Liver (tissue), 3 donors: ENCODE measurements around the gene PLEKHN1.

Experiments
- FOXA2 ChIP-seq: IDR thresholded peaks from 2 replicates; pipeline ENCODE4 v1.6.1; 2016; ENCODE audit warnings: antibody characterized with exemption
- GABPA ChIP-seq, 2 donors: IDR thresholded peaks in 1 of 2; conservative IDR thresholded peaks in 1 of 2; 2 replicates each; pipeline ENCODE4 v1.6.1; 2016; ENCODE audit warnings: antibody characterized with exemption in 2 of 2, mild to moderate bottlenecking in 1 of 2, moderate library complexity in 1 of 2
- HNF4G ChIP-seq: IDR thresholded peaks from 2 replicates; pipeline ENCODE4 v1.6.1; 2016; ENCODE audit warnings: antibody characterized with exemption
- RAD21 ChIP-seq, 2 donors: IDR thresholded peaks; 2 replicates each; pipeline ENCODE4 v1.6.1; 2016; ENCODE audit warnings: antibody characterized with exemption in 2 of 2, mild to moderate bottlenecking in 2 of 2
- TAF1 ChIP-seq: conservative IDR thresholded peaks from 2 replicates; pipeline ENCODE4 v1.6.1; 2016; ENCODE audit warnings: antibody characterized with exemption, mild to moderate bottlenecking
- TF ChIP-seq, protein P1 (sequence below): fragments of 150-350 bp; IDR thresholded peaks from 2 replicates; pipeline ENCODE4 v1.5.1; 2017; ENCODE audit warnings: improper control_type of control experiment, low read depth, low read length; ENCODE audit not compliant: missing input control
- TF ChIP-seq, protein P2 (sequence below): IDR thresholded peaks from 2 replicates; pipeline ENCODE4 v1.6.1; 2016; ENCODE audit warnings: antibody characterized with exemption, mild to moderate bottlenecking
- TF ChIP-seq, protein P3 (sequence below): IDR thresholded peaks from 2 replicates; pipeline ENCODE4 v1.6.1; 2016; ENCODE audit warnings: antibody characterized with exemption
- donor health status: healthy.
- donor health status: healthy.

DNA sequence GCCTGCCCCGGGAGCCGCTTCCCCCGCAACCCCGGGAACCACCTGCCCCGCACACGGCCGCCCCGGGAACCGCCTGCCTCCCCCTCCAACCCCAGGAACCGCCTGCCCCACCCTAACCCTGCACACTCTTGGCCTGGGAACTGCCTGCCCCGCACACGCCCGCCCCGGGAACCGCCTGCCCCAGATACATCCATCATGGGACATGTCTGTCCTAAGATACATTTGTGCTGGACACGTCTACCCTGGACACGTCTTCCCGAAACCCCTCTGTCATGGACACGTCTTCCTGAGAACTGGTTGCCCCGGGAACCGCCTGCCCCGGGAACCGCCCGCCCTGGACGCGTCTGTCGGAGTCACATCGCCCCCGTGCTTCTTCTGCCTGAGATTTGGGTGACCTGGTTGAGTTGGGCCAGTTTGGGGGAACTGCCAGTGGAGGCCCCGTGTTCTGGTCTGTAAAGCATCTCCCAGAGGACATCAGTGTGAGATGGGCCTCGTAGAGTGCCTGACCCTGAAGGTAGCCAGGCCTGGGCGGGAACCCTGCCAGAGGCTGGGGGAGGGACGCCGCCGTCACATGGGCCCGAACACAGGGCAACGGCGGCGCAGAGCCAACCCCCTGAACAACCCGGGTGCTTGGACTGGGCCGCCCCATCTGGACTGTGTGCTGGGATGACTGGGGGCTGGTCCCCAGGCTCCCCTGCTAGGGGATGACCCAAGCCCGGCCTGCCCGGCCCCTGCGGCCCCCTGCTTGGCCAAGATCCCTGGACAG, 12.0 kb downstream of the PLEKHN1 start:
- TF ChIP-seq GABPA (IDR thresholded peaks at IDR 0.05 in 1 of 2, conservative IDR thresholded peaks at IDR 0.05 in 1 of 2) (no peak), TAF1 (no peak), RAD21 (IDR thresholded peaks at IDR 0.05) (no peak), FOXA2 (no peak), HNF4G (no peak)
- TF ChIP-seq, protein P1, sequence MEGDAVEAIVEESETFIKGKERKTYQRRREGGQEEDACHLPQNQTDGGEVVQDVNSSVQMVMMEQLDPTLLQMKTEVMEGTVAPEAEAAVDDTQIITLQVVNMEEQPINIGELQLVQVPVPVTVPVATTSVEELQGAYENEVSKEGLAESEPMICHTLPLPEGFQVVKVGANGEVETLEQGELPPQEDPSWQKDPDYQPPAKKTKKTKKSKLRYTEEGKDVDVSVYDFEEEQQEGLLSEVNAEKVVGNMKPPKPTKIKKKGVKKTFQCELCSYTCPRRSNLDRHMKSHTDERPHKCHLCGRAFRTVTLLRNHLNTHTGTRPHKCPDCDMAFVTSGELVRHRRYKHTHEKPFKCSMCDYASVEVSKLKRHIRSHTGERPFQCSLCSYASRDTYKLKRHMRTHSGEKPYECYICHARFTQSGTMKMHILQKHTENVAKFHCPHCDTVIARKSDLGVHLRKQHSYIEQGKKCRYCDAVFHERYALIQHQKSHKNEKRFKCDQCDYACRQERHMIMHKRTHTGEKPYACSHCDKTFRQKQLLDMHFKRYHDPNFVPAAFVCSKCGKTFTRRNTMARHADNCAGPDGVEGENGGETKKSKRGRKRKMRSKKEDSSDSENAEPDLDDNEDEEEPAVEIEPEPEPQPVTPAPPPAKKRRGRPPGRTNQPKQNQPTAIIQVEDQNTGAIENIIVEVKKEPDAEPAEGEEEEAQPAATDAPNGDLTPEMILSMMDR, result no peak
- TF ChIP-seq, protein P2, sequence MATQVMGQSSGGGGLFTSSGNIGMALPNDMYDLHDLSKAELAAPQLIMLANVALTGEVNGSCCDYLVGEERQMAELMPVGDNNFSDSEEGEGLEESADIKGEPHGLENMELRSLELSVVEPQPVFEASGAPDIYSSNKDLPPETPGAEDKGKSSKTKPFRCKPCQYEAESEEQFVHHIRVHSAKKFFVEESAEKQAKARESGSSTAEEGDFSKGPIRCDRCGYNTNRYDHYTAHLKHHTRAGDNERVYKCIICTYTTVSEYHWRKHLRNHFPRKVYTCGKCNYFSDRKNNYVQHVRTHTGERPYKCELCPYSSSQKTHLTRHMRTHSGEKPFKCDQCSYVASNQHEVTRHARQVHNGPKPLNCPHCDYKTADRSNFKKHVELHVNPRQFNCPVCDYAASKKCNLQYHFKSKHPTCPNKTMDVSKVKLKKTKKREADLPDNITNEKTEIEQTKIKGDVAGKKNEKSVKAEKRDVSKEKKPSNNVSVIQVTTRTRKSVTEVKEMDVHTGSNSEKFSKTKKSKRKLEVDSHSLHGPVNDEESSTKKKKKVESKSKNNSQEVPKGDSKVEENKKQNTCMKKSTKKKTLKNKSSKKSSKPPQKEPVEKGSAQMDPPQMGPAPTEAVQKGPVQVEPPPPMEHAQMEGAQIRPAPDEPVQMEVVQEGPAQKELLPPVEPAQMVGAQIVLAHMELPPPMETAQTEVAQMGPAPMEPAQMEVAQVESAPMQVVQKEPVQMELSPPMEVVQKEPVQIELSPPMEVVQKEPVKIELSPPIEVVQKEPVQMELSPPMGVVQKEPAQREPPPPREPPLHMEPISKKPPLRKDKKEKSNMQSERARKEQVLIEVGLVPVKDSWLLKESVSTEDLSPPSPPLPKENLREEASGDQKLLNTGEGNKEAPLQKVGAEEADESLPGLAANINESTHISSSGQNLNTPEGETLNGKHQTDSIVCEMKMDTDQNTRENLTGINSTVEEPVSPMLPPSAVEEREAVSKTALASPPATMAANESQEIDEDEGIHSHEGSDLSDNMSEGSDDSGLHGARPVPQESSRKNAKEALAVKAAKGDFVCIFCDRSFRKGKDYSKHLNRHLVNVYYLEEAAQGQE, result no peak
- TF ChIP-seq, protein P3, sequence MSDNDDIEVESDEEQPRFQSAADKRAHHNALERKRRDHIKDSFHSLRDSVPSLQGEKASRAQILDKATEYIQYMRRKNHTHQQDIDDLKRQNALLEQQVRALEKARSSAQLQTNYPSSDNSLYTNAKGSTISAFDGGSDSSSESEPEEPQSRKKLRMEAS, result no peak
